GM19395 (cell line): ENCODE data around the gene GNAO1.

ENCODE experiments used
- ATAC-seq: cut with Tn5 transposase; IDR thresholded peaks from one replicate; pipeline ENCODE4 v1.9.1; 2021; ENCODE audit warnings: mild to moderate bottlenecking, moderate library complexity; ENCODE audit not compliant: unreplicated experiment

The GNAO1 gene

DNA sequence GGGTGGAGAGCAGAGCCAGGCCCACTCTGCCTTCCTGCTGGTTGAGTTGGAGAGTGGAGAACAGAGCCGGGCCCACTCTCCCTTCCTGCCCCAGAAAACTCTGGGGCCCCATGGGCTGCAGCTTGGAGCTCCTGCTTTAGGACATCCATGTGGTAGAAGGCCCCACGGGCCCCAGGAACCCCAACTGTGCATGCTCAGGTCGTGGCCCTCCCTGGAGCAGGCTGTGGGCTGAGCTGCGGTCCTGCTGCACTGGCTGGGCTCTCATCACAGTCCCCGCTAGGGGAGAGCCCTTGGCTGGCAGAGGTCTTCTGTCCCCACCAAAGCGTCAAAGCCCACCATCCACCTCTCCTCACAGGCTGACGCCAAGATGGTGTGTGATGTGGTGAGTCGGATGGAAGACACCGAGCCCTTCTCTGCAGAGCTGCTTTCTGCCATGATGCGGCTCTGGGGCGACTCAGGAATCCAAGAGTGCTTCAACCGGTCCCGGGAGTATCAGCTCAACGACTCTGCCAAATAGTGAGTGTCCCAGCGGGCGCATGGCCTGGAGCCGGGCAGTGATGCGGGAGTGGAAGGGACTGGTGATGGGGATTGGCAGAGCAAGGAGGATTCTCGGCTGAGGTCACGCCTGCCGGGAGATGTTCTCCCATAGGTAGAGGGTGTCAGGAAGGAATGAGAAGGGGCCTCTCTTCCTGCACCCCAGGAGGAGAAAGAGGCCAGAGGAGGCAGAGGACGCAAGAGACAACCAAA, 137.2 kb downstream of the GNAO1 start:
- ATAC-seq: no peak

DNA sequence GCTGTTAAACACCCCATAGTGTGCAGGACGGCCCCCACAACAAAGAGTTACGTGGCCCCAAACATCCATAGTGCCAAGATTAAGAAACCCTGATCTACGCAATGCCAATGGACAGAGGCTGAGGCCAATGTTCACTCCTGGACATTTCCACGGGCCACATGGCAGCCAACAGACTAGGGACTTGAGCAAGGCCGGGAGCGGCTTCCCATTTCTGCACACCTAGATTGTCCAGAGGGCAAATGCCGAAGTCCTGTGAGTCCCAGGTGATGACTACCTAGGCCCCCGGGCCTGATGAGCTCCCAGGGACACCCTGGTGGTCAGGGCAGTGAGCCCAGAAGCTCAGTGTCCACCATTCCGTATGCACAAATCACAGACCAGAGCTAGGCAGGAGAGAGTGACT, 138.6 kb downstream of the GNAO1 start:
- no peak for ATAC-seq

DNA sequence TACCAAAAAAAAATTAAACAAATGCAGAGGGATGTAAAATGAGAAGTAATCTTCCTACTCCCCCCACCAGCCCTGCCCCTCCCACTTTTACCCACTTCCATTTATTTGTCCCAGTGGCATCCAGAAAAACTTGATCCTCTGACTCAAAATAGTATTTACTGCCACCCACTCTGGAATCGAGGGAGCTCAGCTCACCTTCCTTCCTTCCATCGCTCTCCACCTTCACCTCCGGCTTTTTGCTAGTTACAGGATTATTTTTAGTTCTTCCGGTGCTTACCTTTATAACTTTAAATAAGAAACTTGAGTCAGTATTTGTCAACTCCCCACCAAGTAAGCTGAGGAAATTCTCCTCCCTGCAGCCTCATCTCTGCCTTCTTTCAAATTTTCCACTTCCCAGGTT, 139.2 kb downstream of the GNAO1 start:
- ATAC-seq: no peak

DNA sequence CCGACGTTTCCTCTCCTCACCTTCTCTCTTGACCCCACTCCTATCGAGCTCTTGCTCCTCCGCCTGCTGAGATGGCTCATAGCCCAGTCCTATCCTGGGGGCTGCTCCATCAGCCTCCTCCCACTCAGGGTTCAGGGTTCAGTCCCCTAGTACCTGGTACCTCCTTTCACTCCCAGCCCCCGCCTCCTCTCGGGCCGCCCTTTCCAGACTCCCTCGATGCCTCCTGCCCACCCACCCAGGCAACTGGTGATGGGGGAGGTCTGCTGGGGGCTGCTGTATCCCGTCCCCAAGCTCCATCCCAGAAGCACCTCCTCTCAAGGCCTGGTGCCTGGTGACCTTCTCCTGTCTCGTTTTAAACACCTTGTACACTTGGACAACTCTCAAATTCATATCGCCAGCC, 140.1 kb downstream of the GNAO1 start:
- ATAC-seq: no peak

DNA sequence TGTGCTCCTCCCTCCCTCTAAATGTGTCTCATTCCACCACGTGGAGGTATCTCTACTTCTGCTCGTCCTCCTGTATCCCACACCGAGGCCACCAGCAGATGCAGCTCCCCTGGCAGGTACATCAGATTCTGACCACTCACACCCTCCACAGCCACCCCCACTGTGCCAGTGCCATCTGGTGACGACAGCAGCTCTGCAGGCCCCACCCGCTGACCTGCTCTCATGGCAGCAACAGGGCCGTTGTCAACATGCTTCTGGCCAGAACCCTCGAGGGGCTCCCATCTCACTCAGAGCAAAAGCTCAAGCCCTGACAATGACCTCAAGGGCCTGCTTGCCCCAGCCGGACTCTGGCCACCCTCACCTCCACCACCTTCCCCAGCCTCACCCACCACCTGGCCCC, 140.6 kb downstream of the GNAO1 start:
- ATAC-seq: no peak

DNA sequence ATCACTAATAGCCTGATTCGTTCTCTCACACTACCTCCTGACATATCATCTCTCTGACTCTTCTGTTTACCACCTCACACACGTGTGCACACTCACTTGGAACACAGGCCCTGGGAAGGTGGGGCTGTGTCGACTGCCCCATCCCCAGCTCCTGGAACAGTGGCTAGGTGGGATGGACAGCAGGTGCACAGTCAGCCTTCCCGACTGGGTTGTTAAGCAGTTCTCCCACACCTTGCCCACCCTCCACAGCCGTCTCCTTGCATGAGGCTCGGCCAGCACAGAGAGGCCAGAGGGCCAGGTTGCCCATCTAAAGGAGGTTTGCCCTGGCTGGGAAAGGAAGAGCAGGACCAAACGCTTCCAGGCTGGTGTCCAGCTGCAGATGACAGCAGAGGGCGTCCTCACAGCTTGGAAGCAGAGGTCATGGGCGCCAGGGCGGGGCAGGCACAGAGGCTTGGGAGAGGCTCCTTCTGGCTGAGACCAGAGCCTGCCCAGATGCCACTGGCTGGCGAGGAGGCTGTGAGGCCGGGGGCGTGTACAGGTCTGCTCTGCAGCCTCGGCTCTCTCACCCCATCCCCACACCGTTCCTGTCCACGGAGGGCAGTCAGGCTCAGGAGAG, 141.3 kb downstream of the GNAO1 start:
- no peak for ATAC-seq

DNA sequence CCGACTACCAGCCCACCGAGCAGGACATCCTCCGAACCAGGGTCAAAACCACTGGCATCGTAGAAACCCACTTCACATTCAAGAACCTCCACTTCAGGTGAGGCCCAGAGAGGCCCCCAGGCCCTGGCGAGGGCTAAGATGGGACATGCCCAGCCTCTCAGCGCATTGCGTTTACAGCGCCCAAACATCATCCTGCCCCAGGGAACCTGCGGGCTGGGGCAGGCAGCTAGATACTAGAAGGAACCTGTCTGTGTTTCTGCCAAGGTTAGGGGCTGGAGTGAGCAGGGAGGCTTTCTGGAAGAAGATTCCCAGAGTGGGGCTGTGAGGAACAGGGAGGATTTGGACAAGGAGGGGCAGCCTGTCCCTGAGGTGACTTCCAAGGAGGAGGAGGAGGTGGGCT, 143.5 kb downstream of the GNAO1 start:
- ATAC-seq: no peak

DNA sequence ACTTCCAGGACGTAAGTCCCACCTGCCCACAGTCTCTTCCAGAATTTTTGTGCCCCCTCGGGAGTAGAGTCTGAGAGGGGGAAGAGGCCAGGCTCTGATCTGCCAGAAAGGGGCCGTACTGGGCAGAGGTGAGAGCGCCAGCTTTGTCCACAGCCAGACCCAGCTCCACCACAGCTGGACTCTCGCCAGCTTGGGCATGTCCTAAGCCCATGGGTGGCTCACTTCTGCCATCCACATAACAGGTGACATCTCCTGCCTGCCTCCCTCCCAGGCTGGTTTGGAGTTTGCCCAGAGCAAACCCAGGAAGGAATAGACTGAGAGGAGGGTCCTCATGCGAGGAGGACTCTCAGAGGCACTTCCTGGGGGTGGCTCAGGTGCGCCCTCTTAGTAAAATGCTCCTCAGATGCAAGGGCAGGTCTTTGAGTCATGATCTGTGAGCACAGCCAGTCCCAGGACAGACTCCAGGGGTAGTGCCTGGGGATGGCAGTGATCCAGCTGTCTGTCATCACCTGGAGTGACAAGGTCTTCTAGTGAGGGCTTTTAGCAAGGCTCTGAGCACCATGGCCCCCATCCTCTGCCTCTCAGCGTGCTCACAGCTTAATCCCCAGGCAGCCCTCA, 144.9 kb downstream of the GNAO1 start:
- ATAC-seq: no peak

DNA sequence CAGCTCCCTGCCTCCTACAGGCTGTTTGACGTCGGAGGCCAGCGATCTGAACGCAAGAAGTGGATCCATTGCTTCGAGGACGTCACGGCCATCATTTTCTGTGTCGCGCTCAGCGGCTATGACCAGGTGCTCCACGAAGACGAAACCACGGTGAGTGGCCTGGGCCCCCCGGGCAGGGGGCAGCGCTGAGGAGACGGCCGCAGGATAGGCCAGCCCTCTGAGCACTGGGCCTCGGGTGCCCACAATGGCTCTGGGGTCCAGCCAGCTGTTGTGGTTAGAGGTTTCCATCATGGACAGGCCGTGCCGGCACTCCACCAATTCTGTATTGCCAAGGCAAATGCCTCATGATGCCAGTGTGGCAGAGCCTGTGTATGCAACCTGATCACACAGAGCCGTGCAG, 145.4 kb downstream of the GNAO1 start:
- ATAC-seq: no peak

DNA sequence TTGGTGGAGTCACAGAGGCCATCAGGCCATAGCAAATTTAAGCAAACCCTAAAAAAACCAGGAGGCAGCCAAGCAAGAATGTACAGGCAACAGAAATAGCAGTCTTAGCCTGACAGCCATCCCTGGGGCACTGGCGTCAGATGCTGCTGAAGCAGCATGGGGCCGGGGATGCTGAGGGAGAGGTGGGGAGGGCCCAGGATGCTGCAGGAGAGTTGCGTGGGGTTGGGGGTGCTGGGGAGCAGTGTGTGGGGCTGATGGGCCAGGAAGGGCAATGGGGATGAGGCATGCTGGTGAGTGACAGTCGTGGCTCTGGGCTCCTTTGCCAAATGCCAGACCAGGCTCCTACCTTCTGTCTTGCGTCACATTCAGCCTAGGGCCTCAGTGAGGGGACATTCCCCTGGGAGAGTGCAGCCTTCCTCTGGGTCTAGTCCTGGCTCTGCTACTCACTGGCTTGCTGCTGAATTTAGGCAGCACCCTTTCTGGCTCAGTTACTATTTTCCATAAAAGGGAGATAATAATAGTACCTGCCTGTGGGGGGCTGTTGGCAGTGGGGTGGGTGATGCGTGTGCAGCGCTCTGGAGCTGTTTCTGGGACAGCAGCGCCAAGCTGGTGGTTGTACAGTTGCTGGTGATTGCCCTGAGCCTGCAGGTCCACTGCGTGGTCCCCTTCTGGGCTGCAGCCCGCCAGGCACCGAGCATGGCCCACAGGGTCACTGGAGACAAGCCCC, 146.0 kb downstream of the GNAO1 start:
- no peak for ATAC-seq

DNA sequence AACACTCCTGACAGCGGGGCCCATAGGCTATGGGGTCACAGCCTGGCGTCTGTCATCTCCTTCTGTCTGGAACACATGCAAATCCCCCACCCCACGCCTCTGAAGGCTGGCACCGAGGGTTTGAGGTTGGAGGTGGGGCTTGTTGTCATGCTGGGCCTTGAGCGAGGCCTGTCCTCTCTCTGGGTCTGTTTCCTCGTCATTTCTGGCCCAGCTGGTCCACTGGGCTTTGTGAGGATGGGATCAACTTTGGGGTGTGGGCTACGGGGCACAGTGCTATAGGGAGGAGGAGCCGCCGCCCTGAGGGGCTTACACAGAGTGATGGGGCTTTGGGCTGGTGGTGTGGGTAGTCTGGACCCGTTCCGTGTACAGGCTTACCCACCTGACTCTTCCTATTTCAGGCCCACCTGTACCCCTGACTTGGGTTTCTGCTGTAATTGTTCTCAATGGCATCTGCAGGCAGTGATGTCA, 146.6 kb downstream of the GNAO1 start:
- no peak for ATAC-seq

DNA sequence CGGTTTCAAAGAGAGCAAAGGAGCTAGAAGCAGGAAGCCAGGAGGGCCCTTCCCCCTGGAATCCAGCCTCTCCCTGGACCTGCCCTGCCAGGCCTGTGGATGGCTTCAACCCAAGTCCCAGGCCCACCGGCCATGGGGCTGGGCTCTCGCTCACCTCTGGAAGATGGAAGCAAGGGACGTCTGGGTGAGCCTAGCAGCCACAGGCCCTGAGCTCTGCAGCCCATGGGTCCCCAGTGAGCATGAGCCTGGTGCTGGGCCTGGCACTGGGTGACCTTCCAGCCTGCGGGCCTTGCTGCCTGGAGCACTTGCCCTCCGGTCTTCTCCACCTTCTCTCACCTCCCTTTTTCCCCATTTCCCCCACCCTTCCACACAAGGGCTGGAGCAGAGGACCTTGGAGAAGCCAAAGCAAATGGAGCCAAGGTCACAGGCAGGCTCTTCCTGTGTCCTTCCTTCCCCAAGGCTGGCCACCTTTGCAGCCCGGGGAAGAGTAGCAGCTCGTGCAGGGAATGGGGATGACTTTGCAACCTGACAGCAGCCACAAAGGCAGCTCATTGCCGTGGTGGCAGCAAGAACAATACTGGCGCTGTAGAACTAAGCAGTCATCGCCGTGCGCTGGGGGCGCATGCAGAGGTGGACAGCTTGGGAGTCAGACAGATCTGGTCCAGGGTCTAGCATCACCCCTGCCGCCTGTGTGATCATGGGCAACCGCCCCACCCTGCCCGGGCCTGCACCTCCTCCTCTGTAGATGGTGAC, 147.5 kb downstream of the GNAO1 start:
- no peak for ATAC-seq

DNA sequence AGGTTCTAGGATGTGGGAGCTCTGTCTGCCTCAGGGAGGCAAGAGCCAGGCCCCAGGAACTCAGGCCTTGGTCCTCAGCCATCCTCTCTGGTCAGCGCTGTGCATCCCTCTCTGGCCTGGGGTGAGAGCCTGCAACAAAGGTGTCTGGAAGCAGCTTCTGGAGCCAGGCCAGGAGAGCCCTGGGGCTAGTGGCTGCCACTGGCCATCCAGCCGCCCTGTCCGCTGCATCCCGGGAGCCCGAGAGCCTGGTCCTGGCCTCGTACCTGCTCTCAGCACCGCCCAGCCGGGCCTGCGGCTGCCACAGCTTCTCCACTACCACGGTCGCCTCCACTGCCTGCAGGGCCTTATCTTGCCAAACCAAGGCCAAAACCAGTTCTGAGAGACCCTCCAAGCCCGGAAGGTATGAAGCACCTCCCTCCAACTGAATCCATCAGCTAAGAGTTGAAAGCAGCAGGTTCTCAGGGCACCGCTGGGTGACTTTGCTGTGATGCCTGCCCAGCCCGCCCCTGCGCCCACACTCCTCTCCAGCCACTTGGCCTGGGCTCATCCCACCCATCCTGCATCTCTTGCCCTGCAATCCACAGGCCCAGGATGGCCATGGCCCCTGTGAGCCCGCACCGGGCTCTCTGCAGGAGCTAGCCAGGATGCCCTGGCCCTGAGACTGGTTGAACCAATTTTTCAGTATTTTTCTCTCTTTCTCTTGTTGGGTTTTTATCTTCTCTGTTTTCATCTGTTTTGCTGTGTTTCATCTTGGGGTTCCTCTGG, 148.3 kb downstream of the GNAO1 start:
- no peak for ATAC-seq

DNA sequence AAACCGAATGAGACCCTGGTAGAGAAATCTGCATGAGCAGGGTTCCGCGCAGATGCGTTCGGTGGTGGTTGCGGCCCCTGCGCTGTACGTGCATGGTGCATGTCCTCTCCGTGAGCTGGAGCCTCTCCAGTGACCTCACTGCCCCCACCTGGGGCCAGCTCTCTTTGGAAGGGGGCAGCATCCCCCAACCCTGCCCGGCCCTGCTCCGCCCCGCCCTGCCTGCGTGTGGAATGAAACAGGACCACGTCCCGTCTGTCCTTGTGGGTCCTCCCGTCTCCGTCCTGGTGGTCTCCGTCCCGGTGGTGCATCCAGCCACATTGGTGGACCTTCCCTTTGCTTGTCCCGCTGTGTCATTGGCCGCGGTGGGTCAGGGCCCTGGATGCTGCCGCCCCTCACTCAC, 149.1 kb downstream of the GNAO1 start:
- ATAC-seq: no peak

DNA sequence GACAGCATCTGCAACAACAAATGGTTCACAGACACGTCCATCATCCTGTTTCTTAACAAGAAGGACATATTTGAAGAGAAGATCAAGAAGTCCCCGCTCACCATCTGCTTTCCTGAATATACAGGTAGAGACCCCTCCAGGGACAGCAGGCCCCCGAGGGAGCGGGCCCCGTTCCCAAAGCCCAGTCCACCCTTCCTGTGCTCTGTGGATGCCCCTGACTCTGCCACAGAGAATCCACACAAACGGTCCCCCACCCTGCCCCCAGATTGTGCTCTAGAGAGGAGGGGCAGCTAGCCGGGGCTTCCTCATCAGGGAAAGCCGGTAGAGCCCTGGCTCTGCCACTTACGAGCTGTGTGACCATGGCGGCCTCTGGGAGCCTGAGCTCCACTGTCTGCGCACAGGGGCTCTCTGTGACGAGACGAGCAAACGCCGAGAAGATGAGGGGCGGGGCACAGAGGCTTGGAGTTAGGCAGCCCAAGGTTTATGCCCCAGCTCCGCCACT, 149.6 kb downstream of the GNAO1 start:
- no peak for ATAC-seq

DNA sequence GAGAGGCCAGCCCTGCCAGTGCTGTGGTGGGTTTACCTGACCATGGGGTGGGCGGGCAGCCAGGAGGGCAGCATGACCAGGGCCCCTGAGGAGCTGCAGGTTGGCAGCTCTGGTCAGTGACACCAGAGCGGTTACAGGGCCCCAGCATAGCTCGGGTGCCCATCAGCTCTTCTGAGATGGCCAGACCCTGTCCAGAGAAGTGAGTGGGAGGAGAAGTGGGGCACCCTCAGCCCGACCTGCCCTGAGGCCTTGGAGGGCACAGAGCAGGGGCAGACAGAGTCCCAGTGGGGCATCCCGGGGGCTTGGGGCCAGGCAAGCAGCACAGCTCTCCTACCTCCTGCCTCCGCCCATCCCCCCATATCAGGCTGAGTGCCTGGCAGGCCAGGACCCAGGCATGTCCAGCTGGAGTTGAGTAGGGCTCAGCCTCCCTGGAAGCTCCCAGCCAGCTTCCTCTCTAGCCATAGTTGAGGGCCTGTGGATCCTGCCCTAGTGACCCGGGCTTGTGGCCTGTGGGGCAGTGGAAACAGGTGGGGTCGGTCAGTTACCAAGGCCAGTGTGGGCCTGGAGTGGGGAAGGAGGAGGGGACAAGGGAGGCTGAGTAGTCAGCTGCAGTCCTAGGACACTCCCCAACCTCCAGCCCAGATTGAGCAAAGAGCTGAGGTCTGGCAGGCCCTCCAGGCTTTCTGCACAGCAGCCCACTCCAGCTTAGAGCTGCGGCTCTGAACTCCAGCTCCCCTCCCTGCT, 150.5 kb downstream of the GNAO1 start:
- no peak for ATAC-seq

DNA sequence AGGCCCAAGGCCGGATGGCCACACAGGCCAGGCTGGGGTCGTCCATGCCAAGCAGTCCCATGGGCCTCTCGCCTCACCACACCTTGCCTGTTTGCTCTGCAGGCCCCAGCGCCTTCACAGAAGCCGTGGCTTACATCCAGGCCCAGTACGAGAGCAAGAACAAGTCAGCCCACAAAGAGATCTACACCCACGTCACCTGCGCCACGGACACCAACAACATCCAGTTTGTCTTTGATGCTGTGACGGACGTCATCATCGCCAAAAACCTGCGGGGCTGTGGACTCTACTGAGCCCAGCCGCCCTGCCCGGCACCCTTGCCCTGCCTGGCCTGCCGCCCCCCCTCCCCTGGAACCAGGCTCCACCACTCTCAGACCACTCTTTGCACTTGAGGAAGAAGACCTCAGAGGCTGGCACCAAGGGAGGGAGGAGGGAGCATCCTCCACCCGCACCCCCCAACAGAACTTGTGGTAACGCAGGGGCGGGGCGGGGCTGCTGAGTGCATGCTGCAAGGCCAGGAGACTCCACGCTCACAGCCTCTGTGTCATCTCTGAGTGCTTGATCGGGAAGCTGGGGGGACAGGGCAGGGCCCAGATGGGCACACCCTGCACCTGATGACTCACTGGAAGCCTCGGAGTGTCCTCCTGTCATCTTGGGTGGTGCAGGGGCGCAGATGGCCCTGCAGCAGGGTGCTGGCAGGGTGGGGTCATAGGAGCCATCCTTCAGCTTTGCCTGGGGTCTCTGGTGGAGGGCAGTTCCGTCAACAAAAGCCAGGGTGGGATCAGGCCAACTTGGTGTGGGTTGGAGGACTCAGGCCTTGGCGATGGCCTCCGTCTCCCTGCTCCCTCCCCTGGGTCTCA, 152.6 kb downstream of the GNAO1 start:
- no peak for ATAC-seq
